Endothelial cell of umbilical vein (primary cell): ENCODE data around the gene DUOX2. TPM values are rescaled to one million over a fixed set of nuclear protein-coding genes. Genes with fewer than 3 reads are reported as not detected.

Experiments
- BruUV-seq: library from RNA; stranded (reverse); fragments of 400-500 nt; replicated peaks from 2 replicates; lab custom pipeline; 2021; lab: Mats Ljungman, UMichigan
- CTCF ChIA-PET: fragments of 300-600, 350-600 bp; sonication (Branson Sonifier 250); formaldehyde crosslinking; loops from one replicate; lab custom pipeline; 2021; ENCODE audit warnings: antibody characterized with exemption, inconsistent platforms; lab: Charles Lee
- POLR2A ChIA-PET: fragments of 300-600, 350-600 bp; sonication (Branson Sonifier 250); formaldehyde crosslinking; loops from one replicate; lab custom pipeline; 2021; ENCODE audit warnings: antibody characterized with exemption, inconsistent platforms; lab: Charles Lee
- DNase-seq: peaks from one replicate; pipeline ENCODE4 v3.0.0-alpha.2; 2011; ENCODE audit warnings: low read depth, low spot score
- FAIRE-seq: peaks from 2 replicates; lab custom pipeline; 2011; peaks lifted over from hg19 to GRCh38; lab: Jason Lieb, UNC
- H2AFZ ChIP-seq: 2 replicates; pipeline ENCODE4 v1.6.0; 2012; ENCODE audit warnings: low read depth, low read length, control low read depth, inconsistent platforms
- H3K27ac ChIP-seq: 2 replicates; pipeline ENCODE4 v1.5.1; 2011; ENCODE audit warnings: low read depth, mild to moderate bottlenecking, control low read depth, low read length, moderate library complexity; ENCODE audit not compliant: insufficient read depth
- H3K27me3 ChIP-seq, 2 experiments: 2 replicates each; pipeline versions ENCODE4 v1.6.0 to v1.6.1; 2011; ENCODE audit warnings: low read length in 2 of 2, mixed read lengths in 1 of 2; ENCODE audit not compliant: control insufficient read depth in 2 of 2, insufficient read depth in 2 of 2
- H3K36me3 ChIP-seq, 2 experiments: 2 replicates in 1 of 2; 3 replicates in 1 of 2; pipeline ENCODE4 v1.5.1; 2011; ENCODE audit warnings: low read length in 2 of 2, mild to moderate bottlenecking in 1 of 2, moderate library complexity in 1 of 2; ENCODE audit not compliant: control insufficient read depth in 2 of 2, insufficient read depth in 2 of 2; ENCODE audit errors: extremely low read depth in 1 of 2
- H3K4me1 ChIP-seq: 3 replicates; pipeline ENCODE4 v1.5.1; 2011; ENCODE audit warnings: mild to moderate bottlenecking, low read length; ENCODE audit not compliant: control insufficient read depth, insufficient read depth; ENCODE audit errors: extremely low read depth
- H3K4me2 ChIP-seq: 2 replicates; pipeline ENCODE4 v1.6.1; 2011; ENCODE audit warnings: low read length, control low read depth, mixed read lengths; ENCODE audit not compliant: insufficient read depth
- H3K4me3 ChIP-seq, 3 experiments: fragments of 200-600 bp in 1 of 3; sonication (generic), shearing (Covaris generic) in 1 of 3; replicated peaks in 1 of 3; 2 replicates each; pipeline ENCODE4 v1.5.1; 2011 to 2016; ENCODE audit warnings: control low read depth in 3 of 3, low read length in 3 of 3, mild to moderate bottlenecking in 2 of 3, inconsistent platforms in 1 of 3, low read depth in 1 of 3, moderate library complexity in 1 of 3; ENCODE audit not compliant: insufficient read depth in 1 of 3
- H3K79me2 ChIP-seq: 2 replicates; pipeline ENCODE4 v1.6.0; 2012; ENCODE audit warnings: low read length, inconsistent platforms; ENCODE audit not compliant: control insufficient read depth, insufficient read depth
- H3K9ac ChIP-seq: replicated peaks from 2 replicates; pipeline ENCODE3; 2011; ENCODE audit warnings: low read length, control low read depth; ENCODE audit not compliant: insufficient read depth; ENCODE audit errors: extremely low read depth
- H3K9me1 ChIP-seq: replicated peaks from 3 replicates; pipeline ENCODE4 v1.6.0; 2011; ENCODE audit warnings: mild to moderate bottlenecking, low read length; ENCODE audit not compliant: control insufficient read depth, insufficient read depth; ENCODE audit errors: extremely low read depth
- H3K9me3 ChIP-seq: replicated peaks from 2 replicates; pipeline ENCODE4 v1.5.1; 2012; ENCODE audit warnings: low read length, inconsistent platforms; ENCODE audit not compliant: control insufficient read depth, insufficient read depth
- H4K20me1 ChIP-seq: replicated peaks from 2 replicates; pipeline ENCODE3; 2011; ENCODE audit warnings: mild to moderate bottlenecking, low read length; ENCODE audit not compliant: control insufficient read depth, insufficient read depth; ENCODE audit errors: extremely low read depth
- EZH2 ChIP-seq: IDR thresholded peaks from 2 replicates; pipeline ENCODE4 v1.6.1; 2012; ENCODE audit warnings: borderline replicate concordance, low read depth, mild to moderate bottlenecking, moderate library complexity, low read length, inconsistent platforms; ENCODE audit not compliant: severe bottlenecking
- FOS ChIP-seq: IDR thresholded peaks from 2 replicates; pipeline ENCODE4 v1.6.1; 2011; ENCODE audit warnings: mild to moderate bottlenecking, low read length, moderate library complexity, borderline replicate concordance; ENCODE audit not compliant: insufficient read depth
- GATA2 ChIP-seq: IDR thresholded peaks from 2 replicates; pipeline ENCODE4 v1.7.0; 2011; ENCODE audit warnings: low read depth, mild to moderate bottlenecking, moderate library complexity, mixed read lengths, low read length; ENCODE audit not compliant: insufficient read length, insufficient read depth
- MAX ChIP-seq: IDR thresholded peaks from 2 replicates; pipeline ENCODE4 v1.6.1; 2011; ENCODE audit not compliant: insufficient read depth, insufficient read length
- POLR2A ChIP-seq: IDR thresholded peaks from 2 replicates; pipeline ENCODE4 v1.6.1; 2012; ENCODE audit warnings: low read depth, mild to moderate bottlenecking, control low read depth, low read length
- dilution Hi-C: fragments of 300-500 bp; cut with MboI; formaldehyde crosslinking; loops from one replicate; pipeline ENCODE4 v1.15.0; 2019; ENCODE audit warnings: low sequenced_read_pairs; ENCODE audit not compliant: extremely low pct_ligation_motif_present
- intact Hi-C: fragments of 100-400 bp; cut with micrococcal nuclease; formaldehyde crosslinking; loops from one replicate; pipeline ENCODE4 v1.10.0; 2022
- polyA plus RNA-seq, 4 experiments: library from polyadenylated mRNA; depleted of rRNA in 3 of 4; stranded (reverse) in 3 of 4; unstranded in 1 of 4; fragments of >200 nt; gene quantifications; 2 replicates each; pipeline versions ENCODE4 v1.2.1 to v1.2.3, GENCODE V29; 2011 to 2012; ENCODE audit warnings: missing spikeins in 1 of 4
- total RNA-seq: library from RNA; stranded (reverse); gene quantifications from 2 replicates; pipeline ENCODE4 v1.2.3, GENCODE V29; 2021
- TF ChIP-seq, protein P1 (sequence below), 2 donors: IDR thresholded peaks; 1 replicate in 1 of 2; 2 replicates in 1 of 2; pipeline ENCODE4 v1.5.1; 2011; ENCODE audit warnings: low read length in 2 of 2, mild to moderate bottlenecking in 2 of 2, moderate library complexity in 2 of 2, control low read depth in 1 of 2, inconsistent platforms in 1 of 2, low read depth in 1 of 2; ENCODE audit not compliant: insufficient read depth in 1 of 2; ENCODE audit errors: extremely low read depth in 1 of 2

Gene DUOX2
- total and polyA plus RNA-seq, 2 donors (not counting 3 experiments of a cell fraction or from before 2014, with no cell fraction given): 0.01 TPM; not detected in 1

DNA sequence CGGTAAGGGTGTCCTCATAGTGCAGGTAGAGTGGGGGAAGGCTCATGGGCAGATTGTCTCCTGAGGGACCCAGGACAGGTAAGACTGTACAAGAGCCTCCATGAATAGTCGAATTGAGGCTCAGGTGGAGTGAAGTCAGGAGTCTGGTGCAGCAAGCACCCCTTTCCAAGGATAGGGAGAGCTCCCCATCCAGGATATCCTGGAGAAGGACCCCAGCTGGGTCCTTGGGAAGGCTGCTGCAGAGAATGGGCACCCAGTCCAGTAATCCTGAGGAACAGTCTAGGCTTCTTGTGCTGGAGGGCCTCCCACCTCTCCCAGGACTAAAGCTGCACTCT lies 746 bp upstream of the DUOX2 start:
- Histone ChIP-seq H3K4me1 (peaks cover 4% of the 10 kb centered on the region), H3K9ac (no peak overlapping the region), H3K27ac (no peak overlapping the region), H3K9me3 (no peaks in the 10 kb centered on the region), H3K36me3 (no peaks in the 10 kb centered on the region), H3K9me1 (no peaks in the 10 kb centered on the region), H2AFZ (no peak overlapping the region), H3K4me2 (no peak overlapping the region), H3K27me3 (peaks cover 71 to 76% of the 10 kb centered on the region in 2 experiments), H3K79me2 (no peaks in the 10 kb centered on the region), H4K20me1 (no peaks in the 10 kb centered on the region), H3K4me3 (no peak overlapping the region)
- intact Hi-C loops: loop anchor here (5.0 kb wide), 3 partner anchors 77 to 262 kb away; no protein-coding TSS in a partner anchor
- ChIA-PET POLR2A (no interaction called here), CTCF (interaction anchor here (0.8 to 3.0 kb wide), 2 partner anchors 9 to 11 kb away, joined by 3 to 12 read pairs; no protein-coding TSS in a partner anchor)
- DNase-seq: no peak
- no peak for FAIRE-seq
- no TSS peak for BruUV-seq
- TF ChIP-seq FOS: no peak
- TF ChIP-seq GATA2: no peak
- TF ChIP-seq POLR2A: no peak
- no peak for TF ChIP-seq MAX
- TF ChIP-seq, protein P1, sequence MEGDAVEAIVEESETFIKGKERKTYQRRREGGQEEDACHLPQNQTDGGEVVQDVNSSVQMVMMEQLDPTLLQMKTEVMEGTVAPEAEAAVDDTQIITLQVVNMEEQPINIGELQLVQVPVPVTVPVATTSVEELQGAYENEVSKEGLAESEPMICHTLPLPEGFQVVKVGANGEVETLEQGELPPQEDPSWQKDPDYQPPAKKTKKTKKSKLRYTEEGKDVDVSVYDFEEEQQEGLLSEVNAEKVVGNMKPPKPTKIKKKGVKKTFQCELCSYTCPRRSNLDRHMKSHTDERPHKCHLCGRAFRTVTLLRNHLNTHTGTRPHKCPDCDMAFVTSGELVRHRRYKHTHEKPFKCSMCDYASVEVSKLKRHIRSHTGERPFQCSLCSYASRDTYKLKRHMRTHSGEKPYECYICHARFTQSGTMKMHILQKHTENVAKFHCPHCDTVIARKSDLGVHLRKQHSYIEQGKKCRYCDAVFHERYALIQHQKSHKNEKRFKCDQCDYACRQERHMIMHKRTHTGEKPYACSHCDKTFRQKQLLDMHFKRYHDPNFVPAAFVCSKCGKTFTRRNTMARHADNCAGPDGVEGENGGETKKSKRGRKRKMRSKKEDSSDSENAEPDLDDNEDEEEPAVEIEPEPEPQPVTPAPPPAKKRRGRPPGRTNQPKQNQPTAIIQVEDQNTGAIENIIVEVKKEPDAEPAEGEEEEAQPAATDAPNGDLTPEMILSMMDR (IDR thresholded peaks at IDR 0.05; ENCODE audit: extremely low read depth in 1 of 2, insufficient read depth in 1 of 2, low read depth in 1 of 2, low read length in 2 of 2): no peak
- TF ChIP-seq EZH2: no peak
- dilution Hi-C loops: no loop called here
